Middle frontal gyrus (tissue), 1 donor: Measurements from ENCODE around the gene ADNP.

ENCODE experiments used
- DNase-seq: peaks from one replicate; pipeline ENCODE4 v3.0.0-alpha.2; 2015; ENCODE audit warnings: low spot score; ENCODE audit errors: extremely low spot score

ADNP gene

DNA sequence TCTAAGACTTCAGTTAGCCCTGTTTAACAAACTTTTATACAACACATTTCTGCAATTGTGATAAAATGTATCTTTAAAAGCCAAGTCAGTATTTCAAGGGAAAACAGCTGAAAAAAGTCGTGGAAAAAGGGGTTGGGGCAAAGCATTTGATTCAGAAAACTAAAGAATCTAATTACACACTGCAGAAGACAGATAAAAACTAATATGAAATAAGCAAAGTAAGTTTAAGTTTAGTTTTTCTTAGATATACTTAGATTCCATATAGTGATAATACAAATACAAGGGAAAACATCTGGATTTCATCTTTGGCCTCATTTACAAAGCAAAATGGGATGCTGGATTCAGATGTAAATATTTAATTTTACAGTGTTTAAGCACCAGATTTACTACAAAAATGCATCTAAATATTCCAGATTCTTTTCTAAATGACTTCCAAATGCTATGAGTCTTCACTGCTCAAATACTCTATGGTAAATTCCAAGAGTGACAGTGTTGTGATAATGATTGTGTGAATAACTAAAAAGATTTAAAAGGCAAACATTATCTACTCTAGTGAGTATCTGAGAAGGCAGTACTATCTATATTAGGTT lies 1.5 kb upstream of the ADNP start:
- DNase-seq = no peak

DNA sequence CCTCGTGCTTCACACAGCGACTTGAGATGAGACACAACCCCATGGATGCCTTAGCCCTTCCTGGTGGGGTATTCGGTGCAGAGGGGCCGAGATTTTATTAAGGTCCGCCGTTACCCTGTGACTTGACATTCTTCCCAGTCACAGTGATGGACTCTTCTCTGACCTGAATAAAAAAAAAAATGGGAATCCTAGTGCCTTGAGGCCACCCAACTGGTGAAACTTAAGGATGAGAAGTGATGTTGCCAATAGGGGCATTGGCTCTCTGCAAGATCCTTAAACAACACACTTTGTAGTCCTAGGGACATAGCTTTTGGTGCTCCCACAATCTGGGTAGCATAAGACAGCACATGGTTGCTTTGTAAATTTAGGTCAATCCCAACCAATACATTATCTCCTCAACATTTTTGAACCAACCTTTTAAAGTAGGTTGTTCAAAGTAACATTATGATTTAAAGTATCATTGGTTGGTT lies 814 bp upstream of the ADNP start:
- no peak for DNase-seq

DNA sequence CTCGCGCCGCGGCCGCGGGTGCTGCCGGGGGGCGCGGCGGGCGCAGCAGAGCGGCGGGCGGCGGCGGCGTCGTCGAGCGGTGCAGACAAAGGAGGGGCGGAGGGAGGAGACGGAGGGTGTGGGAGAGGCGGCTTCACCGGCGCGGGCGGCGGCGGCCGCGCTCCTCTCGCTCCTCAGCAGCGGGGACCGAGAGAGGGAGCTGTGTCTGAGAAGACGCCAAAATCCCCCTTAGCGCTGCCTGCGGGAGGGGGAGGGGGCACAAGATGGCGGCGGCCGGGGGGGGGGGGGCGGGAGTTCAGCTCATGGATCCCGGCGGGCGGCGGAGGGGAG lies 296 bp downstream of the ADNP start:
- DNase-seq = no peak

DNA sequence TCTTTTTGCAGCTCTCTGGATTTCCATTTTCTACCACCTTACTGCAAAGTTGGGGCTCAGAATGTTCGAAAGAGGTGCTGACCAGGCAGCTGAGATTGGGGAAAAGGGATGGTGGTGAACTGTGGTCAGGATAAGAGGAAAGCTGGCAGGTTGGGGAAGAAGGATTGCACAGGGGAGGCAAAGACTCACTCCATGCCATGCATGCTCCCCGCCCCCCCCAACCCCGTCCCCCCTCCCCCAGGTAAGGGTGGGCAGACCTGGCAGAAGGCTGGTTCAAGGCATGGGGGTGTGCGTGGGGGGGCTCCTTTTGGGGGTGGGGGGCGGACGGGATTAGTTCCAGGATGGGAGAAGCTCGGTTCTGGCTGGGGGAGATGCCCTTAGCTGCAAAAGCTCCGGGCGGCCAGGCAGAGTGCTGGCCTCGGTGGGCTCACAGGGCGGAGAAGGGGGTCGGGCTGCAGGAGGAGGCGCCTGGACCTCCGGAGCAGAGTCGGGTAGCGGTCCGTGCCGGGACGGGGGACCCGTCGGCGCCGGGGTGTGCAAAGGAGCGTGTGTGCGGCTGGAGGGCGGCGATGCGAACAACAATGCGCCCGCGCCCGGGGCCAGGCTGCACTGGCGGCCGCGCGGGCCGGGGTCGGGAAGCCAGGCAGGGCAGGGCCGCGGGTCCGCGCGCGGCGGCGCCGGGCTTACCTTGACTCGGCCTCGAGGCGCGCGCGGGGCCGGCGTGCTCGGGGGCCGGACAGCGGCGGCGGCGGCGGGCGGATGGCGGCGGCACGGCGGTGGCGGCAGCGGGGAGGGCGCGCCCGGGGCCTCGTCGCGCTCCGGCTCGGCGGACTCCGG lies 880 bp downstream of the ADNP start:
- DNase-seq = no peak

DNA sequence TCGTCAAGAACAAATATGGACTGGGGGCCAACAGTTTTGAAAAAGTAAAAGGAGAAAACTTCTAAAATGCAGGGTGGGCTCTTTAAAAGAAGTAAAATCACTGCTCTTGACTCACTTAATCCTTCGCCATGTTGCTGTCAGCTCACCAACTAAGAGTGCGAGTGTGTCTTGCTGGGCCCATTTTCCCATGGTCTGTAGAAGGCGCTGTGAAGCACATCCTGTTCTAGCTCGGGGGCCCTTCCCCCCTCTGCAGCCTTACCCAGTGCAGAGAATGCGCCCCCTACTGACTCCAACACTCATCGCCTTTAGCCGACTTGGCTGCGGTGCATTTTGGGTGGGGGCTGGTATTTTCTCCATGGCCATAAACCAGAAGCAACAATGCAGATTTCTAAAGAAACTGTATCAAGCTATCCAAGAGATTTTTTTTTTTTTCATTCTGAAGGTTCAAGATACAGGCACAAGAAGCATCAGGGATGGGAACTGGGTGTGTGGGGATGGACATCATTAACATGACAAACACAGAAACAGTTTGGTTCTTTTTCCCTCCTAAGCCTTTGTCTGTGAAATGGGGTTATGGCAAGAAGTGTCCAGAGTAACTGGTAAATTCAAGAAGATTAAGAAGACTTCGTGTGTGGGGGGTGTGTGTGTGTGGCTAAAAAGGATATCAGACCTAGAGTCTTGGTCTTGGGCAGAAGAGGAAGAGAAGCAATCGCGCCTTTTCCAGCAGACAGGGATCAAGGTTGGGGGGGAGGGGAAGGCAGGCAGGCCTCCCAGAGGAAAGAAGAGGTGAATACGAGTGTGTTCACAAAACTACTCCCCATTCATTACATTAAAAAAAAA lies 1.7 kb downstream of the ADNP start:
- peak; percentile 84 for DNase-seq

DNA sequence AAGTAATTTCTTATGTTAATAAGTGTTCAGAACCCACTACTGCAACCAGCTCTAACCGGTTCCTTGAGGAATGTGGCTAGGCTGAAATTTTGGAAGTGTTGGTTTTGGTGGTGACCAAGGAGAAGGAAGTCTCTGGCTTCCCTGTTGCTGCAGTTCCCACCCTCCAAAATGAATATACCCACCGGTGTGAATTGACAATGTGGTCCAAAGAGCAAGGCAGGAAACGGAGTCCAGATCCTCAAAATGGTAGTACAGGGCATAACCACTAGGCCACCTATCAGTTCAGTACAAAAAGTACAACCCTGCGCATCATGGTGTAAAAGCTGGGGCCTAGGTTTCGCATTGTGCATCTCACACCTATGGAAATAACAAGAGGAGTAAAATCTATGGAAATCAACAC lies 2.8 kb downstream of the ADNP start:
- no peak for DNase-seq

DNA sequence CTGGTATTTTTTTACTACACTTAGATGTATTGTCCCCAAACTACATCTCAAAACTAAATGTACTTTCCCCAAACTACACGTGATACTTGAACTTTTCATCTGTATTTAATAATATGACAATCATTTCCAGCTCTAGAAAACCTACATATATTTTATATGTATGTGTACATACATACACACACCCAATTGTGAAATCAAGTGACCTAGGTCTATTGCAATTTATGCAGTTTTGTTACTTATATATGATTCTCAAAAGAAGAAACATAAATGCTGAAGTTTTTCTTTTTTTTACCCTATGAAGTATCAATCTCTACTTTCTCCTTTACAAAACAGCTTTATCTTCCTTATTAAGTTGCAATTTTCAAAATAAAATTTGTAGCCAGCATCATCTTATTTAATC lies 4.7 kb downstream of the ADNP start:
- DNase-seq = no peak

DNA sequence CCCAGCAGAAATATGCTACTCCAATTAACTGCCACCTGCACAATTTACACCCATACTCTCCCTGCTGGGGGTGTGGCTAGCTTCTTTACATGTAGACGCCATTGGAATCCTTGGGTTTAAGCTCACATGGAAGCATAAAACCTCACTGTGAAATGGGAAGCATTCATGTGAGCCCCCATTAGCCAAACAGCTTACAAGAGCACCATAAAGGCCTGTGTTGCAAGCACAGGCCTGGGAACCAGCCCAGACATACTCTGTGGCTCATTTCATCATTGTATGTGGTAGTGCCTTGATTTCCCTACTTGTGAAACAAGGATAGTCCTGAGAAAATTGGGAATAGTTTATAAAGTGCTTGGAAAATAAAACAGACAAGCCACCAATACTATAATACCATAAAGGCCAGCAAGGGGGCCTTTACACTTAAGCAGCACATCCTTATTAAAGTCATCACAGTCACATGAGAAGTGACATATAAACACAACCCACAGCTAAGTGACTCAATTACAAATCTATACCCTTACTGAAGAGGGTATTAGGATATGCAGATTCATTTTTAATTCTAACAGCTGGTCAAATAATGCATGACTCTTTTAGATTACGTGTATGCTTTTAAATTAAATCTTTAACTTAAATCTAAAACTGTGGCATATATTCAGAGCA lies 6.8 kb downstream of the ADNP start:
- DNase-seq = no peak

DNA sequence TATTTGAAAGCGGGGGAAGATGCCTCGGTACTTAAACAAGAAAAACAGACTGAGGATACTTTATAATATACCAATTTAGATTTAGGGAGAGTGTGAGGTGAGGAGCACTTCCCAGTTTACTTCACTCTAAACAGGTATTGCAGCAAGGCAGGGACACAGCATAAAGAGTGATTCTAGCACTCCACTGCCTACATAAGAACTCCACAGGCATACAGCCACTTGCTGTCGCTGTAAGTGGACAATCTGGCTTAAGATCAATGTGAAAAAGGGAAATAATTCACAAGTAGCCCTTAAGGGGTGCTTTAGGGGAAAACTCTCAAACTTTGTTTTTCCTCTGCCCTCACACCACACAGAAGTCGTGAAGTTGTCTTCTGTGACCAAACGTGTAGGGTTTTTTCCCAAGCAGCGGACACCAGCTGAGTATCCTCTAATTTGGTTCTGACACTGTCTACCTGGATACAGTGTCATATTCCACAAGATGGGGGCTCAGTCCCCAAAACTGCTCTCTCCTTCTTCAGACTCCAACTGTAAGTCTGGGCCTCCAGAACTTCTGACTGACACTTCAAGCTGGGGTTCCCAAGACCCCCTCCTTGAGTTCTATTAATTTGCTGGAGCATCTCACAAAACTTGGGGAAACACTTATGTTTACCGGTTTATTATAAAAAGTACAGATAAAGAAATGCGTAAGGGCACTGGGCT lies 9.3 kb downstream of the ADNP start:
- DNase-seq = no peak

DNA sequence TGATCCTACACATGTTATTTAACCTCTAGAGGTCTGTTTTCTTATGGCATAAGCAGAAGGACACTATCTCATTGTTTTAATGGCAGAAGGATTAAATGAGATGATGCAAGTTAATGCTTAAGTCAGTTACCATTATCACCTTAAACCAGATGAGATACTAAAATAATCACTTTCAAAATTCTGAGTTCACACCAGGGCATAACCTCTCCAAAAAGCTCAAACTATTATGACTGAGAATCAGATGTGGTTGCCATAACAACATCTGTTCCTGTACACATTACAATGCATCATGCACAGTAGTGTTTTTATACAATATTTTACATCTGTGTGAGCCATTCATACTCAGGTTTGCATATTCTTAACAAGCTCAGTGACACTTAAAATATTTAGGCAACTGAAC lies 10.2 kb downstream of the ADNP start:
- DNase-seq = no peak

DNA sequence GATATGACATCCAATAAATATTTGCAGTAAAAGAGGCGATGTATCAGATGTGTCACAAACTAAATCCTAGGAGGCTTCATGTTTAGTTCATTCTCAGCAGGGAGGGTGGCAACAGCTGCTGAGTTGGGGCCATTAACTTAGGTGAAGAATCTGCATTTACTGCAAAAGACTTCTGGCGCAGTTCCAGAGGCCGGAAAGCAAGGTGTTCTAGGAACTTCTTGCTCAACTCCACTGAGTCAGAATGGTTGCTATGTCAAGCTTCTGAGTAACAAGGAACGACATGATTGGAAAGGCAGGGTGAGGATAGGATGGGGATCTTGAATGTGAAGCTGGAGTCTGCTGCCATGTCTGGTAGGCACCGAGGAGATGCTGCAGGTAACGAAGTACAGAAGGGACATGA lies 11.7 kb downstream of the ADNP start:
- DNase-seq = no peak

DNA sequence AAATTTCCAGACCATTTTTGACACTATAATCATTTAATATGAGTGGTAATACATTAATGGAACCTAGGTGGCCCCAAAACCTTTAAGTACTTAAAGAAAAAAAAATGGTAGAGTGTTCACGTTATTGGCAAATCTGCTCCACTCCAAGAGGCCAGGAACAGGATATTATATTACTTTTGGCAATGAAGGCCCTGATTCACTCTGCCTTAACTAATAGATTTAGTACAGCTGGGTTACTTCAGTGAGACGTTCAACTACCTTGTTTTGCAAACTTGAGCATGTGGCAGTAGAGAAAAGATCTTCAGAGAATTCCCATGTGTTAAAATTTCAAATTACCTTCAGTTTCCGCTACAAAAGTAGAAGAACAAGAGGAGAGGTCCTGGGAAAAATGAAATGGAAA lies 12.8 kb downstream of the ADNP start:
- no peak for DNase-seq

DNA sequence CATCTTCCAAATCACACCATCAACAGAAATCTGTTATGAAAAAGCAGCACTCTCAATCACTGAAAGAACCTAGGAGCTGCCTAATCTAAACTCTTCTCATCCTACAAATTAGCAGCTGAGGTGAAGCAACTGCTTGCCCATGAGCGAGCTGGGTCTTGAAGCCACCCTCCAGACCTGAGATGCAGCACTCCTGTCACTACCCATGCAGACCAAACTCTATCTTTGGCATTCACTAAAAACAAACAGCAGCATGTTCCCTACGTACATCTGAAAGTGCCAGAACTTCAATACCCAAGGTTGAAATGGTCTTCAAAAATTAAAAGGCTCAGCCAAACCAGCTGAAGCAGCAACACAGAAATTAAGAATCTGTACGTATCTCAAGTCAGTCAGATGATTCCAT lies 14.3 kb downstream of the ADNP start:
- no peak for DNase-seq

DNA sequence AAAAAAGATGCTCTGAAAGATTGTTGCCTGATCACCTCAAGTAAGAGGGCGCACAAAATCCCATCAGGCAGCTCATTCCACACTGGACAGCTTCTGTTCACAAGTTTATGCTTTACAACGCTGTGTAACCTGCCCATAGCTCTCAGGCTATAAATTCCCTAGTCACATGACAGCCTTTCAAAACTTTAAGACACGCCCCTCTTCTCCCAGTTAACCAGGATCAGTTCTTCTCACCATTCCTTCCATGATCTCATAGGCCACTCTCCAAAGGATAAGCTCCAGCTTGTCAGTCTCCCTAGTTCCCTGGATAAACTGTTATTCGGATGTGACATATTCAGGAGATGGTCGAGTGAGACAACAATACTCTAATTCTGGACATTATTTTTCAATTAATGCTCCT lies 15.0 kb downstream of the ADNP start:
- no peak for DNase-seq

DNA sequence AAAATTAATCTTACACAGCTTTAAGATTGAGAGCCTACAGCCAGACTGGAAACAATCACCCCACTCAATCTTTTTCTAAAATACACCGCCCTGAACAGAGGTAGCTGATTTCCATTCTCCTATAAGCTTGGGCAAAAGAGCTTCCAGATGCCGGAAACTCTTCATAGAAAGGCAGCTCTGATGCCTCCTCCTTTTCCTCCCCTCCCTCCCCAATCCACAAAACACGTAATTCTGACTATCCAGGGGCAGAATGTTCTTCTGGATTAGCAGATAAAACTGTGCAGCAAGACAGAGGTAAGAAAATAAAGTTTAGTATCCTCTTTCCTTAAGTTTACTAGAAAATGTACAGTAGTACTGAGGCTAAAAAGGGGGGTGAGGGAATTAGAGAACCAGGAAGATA lies 15.8 kb downstream of the ADNP start:
- DNase-seq = no peak

DNA sequence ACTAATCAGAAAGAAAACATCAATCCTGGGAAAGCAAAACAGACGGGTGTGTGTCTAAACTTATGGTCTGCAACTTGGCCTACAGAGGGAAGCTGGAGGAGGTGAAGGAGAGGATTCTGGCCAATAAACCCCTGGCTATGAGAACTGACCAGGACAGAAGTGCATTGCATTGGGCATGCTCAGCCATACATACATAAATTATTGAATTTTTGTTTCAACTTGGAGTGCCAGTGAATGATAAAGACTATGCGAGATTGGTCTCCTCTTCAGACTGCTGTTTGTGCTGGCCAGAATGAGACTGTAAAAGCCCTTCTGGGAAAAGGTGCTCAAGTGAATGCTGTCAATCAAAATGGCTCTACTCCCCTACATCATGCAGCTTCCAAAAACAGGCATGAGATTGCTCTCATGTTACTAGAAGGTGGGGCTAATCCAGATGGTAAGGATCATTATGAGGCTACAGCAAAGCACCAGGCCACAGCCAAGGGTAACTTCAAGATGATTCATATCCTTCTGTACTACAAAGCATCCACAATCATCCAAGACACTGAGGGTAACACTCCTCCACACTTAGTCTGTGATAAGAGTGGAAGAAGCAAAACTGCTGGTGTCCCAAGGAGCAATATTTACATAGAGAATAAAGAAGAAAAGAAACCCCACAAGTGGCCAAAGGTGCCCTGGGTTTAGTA lies 17.4 kb downstream of the ADNP start:
- DNase-seq = no peak

DNA sequence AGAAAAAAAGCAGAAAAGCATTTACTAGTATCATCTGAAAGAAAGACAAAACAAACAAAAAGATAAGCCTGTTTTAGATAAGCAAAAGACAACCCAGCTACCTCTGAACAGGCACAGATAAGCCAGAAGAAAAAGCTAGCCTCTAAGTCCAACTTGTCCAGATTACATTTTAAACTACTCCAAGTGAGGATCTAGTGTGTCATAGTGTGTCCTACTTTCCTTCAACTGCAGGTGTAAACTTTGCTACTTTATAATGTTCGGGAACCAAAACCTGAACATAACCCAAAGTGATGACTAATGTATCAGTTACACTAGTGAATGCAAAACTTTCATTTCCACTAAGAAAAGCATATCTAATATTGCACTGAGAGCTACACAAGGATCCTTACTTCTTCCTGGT lies 19.5 kb downstream of the ADNP start:
- DNase-seq = no peak

DNA sequence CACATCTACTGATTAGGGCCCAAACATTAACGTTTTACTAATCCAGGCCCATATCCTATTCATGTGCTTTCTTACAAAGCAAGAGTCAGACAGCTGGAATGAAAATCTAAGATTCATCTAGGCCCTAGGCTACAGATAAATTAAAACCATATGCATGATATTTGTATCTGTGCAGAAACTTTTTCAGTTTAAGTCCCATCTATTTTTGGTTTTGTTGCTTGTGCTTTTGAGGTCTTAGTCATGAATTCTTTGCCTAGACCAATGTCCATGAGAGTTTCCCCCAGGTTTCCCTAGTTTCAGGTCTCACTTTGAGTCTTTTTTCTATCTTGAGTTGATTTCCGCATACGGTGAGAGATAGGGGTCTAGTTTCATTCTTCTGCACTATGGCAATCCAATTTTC lies 20.2 kb downstream of the ADNP start:
- DNase-seq = no peak

DNA sequence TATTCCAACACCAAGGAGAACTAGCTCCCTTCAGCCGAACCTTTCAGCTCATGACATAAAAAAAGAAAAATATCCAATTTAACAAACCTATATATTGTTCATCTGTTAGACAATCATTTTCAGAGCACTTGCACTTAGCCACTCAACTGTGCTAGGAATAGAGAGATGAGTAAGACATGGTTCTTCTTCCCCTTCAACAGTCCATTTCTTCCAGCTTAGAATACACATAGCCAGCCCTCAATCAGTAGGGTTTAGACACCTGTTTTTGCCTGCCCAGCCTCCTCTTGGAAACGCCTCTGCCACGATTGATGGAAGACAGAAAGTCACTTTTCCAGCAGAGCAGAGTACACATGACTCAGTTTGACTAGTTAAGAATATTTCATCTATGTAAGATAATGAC lies 21.8 kb downstream of the ADNP start:
- DNase-seq = no peak

DNA sequence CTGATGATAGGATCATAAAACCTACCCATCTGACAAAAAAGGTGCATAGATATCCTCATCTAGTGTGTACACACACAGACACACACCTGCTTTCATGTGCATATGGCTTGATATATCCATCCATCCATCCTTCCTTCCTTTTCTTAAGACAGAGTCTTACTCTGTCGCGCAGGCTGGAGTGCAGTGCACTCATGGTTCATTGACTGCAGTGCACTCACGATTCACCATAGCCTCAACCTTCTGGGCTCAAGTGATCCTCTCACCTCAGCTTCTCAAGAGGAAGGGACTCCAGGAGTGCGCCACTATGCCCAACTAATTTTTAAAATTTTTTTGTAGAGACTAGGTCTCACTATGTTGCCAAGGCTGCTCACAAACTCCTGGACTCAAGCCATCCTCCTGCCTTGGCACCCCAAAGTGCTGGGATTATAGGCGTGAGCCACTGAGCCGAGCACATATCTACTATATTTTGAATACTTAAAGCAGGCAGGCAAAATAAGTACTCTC lies 27.1 kb downstream of the ADNP start:
- DNase-seq = no peak
